ENCODE measurements around the gene PPP2R5A.

DNA sequence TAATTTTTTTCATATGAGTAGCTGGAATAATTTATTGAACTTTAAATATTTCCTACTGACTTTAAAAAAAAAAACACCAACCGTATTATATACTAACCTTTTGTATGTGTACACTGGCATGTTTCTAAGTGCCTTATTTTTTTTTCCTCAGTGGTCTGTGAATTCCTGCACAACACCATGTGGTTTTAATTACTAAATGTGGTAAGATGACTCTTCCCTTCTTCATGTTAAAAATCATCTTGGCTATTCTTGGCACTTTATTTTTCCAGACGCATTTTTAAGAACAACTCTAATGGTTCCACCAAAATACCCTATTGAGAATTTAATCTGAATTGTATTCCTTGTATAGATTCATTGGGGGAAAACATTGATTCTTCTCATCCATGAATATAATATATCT, 28.4 kb downstream of the PPP2R5A start:
- TF ChIP-seq CTCF (IDR thresholded peaks at IDR 0.05; ENCODE audit: borderline replicate concordance, extremely low read depth, low read length, poor library complexity, severe bottlenecking) (no peak), EZH2 (IDR thresholded peaks at IDR 0.05; ENCODE audit: borderline replicate concordance, low read depth, low read length, severe bottlenecking) (no peak)

All from DND-41 (cell line).